WTC11 (cell line): ENCODE results near the gene SELENON. TPM values are rescaled to one million over a fixed set of nuclear protein-coding genes. Genes with fewer than 3 reads are reported as not detected.

Experiments
- ATAC-seq: fragments of 200-7000 bp; cut with Tn5 transposase; 2 replicates; pipeline ENCODE4 v1.10.0; 2021; ENCODE audit warnings: mild to moderate bottlenecking, moderate library complexity
- CTCF ChIA-PET: fragments of 300-600 bp; sonication (Branson Sonifier 250); formaldehyde crosslinking; loops from one replicate; lab custom pipeline; 2021; ENCODE audit warnings: antibody characterized with exemption; lab: Charles Lee
- POLR2A ChIA-PET: fragments of 350-600 bp; sonication (Branson Sonifier 250); formaldehyde crosslinking; loops from one replicate; lab custom pipeline; 2021; ENCODE audit warnings: antibody characterized with exemption; lab: Charles Lee
- DNase-seq: peaks from one replicate; pipeline ENCODE4 v3.0.0; 2021; ENCODE audit warnings: low spot score
- H3K27ac Mint-ChIP-seq: 2 replicates; pipeline ENCODE4 v1.8.0; 2021; ENCODE audit warnings: mixed read lengths
- H3K27me3 Mint-ChIP-seq: 2 replicates; pipeline ENCODE4 v1.8.0; 2021; ENCODE audit warnings: low read depth, mild to moderate bottlenecking, moderate library complexity, mixed read lengths
- H3K36me3 Mint-ChIP-seq: 2 replicates; pipeline ENCODE4 v1.8.0; 2021; ENCODE audit warnings: mixed read lengths
- H3K4me1 Mint-ChIP-seq: 2 replicates; pipeline ENCODE4 v1.8.0; 2022; ENCODE audit warnings: mixed read lengths
- H3K4me3 Mint-ChIP-seq: 2 replicates; pipeline ENCODE4 v1.8.0; 2021; ENCODE audit warnings: mild to moderate bottlenecking, moderate library complexity, mixed read lengths
- H3K9me3 Mint-ChIP-seq: 2 replicates; pipeline ENCODE4 v1.8.0; 2021; ENCODE audit warnings: mixed read lengths
- FOXP4 ChIP-seq: sonication (generic); formaldehyde crosslinking; IDR thresholded peaks from 2 replicates; pipeline ENCODE4 v1.8.0; 2022; ENCODE audit warnings: mild to moderate bottlenecking, missing genetic modification reagents
- HMGA2 ChIP-seq: fragments of 250-450 bp; sonication (Bioruptor Pico); IDR thresholded peaks from 2 replicates; pipeline ENCODE4 v1.4.0; 2021; ENCODE audit warnings: mild to moderate bottlenecking, moderate library complexity
- MLX ChIP-seq: sonication (generic); formaldehyde crosslinking; IDR thresholded peaks from 2 replicates; pipeline ENCODE4 v1.8.1; 2023; ENCODE audit warnings: mild to moderate bottlenecking, missing genetic modification reagents, moderate library complexity
- NFATC4 ChIP-seq: fragments of 250-450 bp; sonication (Bioruptor Pico); IDR thresholded peaks from 2 replicates; pipeline ENCODE4 v1.9.0; 2021; ENCODE audit warnings: mild to moderate bottlenecking
- NR1H2 ChIP-seq: sonication (generic); formaldehyde crosslinking; IDR thresholded peaks from 2 replicates; pipeline ENCODE4 v1.9.0; 2021; ENCODE audit warnings: mild to moderate bottlenecking, moderate library complexity, missing genetic modification reagents
- PRRX2 ChIP-seq: fragments of 250-450 bp; sonication (Bioruptor Pico); IDR thresholded peaks from 2 replicates; pipeline ENCODE4 v1.8.0; 2021; ENCODE audit warnings: mild to moderate bottlenecking
- SMAD3 ChIP-seq: sonication (generic); formaldehyde crosslinking; IDR thresholded peaks from 2 replicates; pipeline ENCODE4 v1.8.0; 2022; ENCODE audit warnings: missing genetic modification reagents, mild to moderate bottlenecking, borderline replicate concordance
- SMAD4 ChIP-seq: sonication (generic); formaldehyde crosslinking; IDR thresholded peaks from 2 replicates; pipeline ENCODE4 v1.8.0; 2022; ENCODE audit warnings: mild to moderate bottlenecking, missing genetic modification reagents
- SP1 ChIP-seq: sonication (generic); formaldehyde crosslinking; conservative IDR thresholded peaks from 2 replicates; pipeline ENCODE4 v1.8.1; 2022; ENCODE audit warnings: missing genetic modification reagents
- TCF7 ChIP-seq: sonication (generic); formaldehyde crosslinking; IDR thresholded peaks from 2 replicates; pipeline ENCODE4 v1.8.0; 2022; ENCODE audit warnings: mild to moderate bottlenecking, low read depth, missing genetic modification reagents, moderate library complexity
- USF1 ChIP-seq: sonication (generic); formaldehyde crosslinking; IDR thresholded peaks from 2 replicates; pipeline ENCODE4 v1.8.0; 2022; ENCODE audit warnings: mild to moderate bottlenecking, missing genetic modification reagents
- ZNF138 ChIP-seq: sonication (generic); formaldehyde crosslinking; conservative IDR thresholded peaks from 2 replicates; pipeline ENCODE4 v1.8.1; 2022; ENCODE audit warnings: mild to moderate bottlenecking, moderate library complexity, missing genetic modification reagents
- ZNF423 ChIP-seq: fragments of 250-450 bp; sonication (Bioruptor Pico); IDR thresholded peaks from 2 replicates; pipeline ENCODE4 v2.1.2; 2022; ENCODE audit warnings: mild to moderate bottlenecking, moderate library complexity
- ZNF512 ChIP-seq: sonication (generic); formaldehyde crosslinking; IDR thresholded peaks from 2 replicates; pipeline ENCODE4 v1.8.1; 2022; ENCODE audit warnings: missing genetic modification reagents, borderline replicate concordance
- total RNA-seq: library from RNA; stranded (reverse); gene quantifications from 3 replicates; pipeline ENCODE4 v1.2.3, GENCODE V29; 2021
- TF ChIP-seq, protein P1 (sequence below): fragments of 200-600 bp; IDR thresholded peaks from 2 replicates; pipeline ENCODE4 v1.8.0; 2022; ENCODE audit warnings: antibody characterized with exemption
- TF ChIP-seq, protein P2 (sequence below): sonication (generic); formaldehyde crosslinking; IDR thresholded peaks from 2 replicates; pipeline ENCODE4 v1.8.1; 2023; ENCODE audit warnings: mild to moderate bottlenecking, moderate library complexity, missing genetic modification reagents
- TF ChIP-seq, protein P3 (sequence below): fragments of 250-450 bp; sonication (Bioruptor Pico); IDR thresholded peaks from 2 replicates; pipeline ENCODE4 v1.9.0; 2021; ENCODE audit warnings: mild to moderate bottlenecking, borderline replicate concordance
- TF ChIP-seq, protein P4 (sequence below): fragments of 250-450 bp; sonication (Bioruptor Pico); IDR thresholded peaks from 2 replicates; pipeline ENCODE4 v2.1.2; 2022; ENCODE audit warnings: mild to moderate bottlenecking, moderate library complexity
- TF ChIP-seq, protein P5 (sequence below): sonication (generic); formaldehyde crosslinking; IDR thresholded peaks from 2 replicates; pipeline ENCODE4 v1.8.0; 2023; ENCODE audit warnings: missing genetic modification reagents

The SELENON gene
- total RNA-seq, 1 experiment from 2014 or later = 80.2 TPM

- DNase-seq (no peak), ATAC-seq (no peak)
- no peaks in the 10 kb centered on the region for H3K36me3 Mint-ChIP-seq
- H3K4me1 Mint-ChIP-seq = peaks cover 26% of the 10 kb centered on the region
- no peak overlapping the region for H3K27ac Mint-ChIP-seq
- H3K4me3 Mint-ChIP-seq = no peak overlapping the region
- ChIA-PET POLR2A (no interaction called here), CTCF (no interaction called here)
- no peaks in the 10 kb centered on the region for H3K9me3 Mint-ChIP-seq
- no peaks in the 10 kb centered on the region for H3K27me3 Mint-ChIP-seq
- TF ChIP-seq ZNF423 (CRISPR knock-in tag) = no peak
- no peak for TF ChIP-seq SMAD3 (CRISPR knock-in tag)
- no peak for TF ChIP-seq USF1 (CRISPR knock-in tag)
- TF ChIP-seq NR1H2 (CRISPR knock-in tag) = no peak
- TF ChIP-seq ZNF512 (CRISPR knock-in tag) = no peak
- TF ChIP-seq SP1 = no peak
- TF ChIP-seq PRRX2 = no peak
- no peak for TF ChIP-seq HMGA2
- no peak for TF ChIP-seq NFATC4 (CRISPR knock-in tag)
- no peak for TF ChIP-seq MLX
- no peak for TF ChIP-seq ZNF138 (CRISPR knock-in tag)
- TF ChIP-seq SMAD4 (CRISPR knock-in tag) = no peak
- no peak for TF ChIP-seq TCF7 (CRISPR knock-in tag)
- TF ChIP-seq, protein P1, sequence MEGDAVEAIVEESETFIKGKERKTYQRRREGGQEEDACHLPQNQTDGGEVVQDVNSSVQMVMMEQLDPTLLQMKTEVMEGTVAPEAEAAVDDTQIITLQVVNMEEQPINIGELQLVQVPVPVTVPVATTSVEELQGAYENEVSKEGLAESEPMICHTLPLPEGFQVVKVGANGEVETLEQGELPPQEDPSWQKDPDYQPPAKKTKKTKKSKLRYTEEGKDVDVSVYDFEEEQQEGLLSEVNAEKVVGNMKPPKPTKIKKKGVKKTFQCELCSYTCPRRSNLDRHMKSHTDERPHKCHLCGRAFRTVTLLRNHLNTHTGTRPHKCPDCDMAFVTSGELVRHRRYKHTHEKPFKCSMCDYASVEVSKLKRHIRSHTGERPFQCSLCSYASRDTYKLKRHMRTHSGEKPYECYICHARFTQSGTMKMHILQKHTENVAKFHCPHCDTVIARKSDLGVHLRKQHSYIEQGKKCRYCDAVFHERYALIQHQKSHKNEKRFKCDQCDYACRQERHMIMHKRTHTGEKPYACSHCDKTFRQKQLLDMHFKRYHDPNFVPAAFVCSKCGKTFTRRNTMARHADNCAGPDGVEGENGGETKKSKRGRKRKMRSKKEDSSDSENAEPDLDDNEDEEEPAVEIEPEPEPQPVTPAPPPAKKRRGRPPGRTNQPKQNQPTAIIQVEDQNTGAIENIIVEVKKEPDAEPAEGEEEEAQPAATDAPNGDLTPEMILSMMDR = no peak
- TF ChIP-seq, protein P2, sequence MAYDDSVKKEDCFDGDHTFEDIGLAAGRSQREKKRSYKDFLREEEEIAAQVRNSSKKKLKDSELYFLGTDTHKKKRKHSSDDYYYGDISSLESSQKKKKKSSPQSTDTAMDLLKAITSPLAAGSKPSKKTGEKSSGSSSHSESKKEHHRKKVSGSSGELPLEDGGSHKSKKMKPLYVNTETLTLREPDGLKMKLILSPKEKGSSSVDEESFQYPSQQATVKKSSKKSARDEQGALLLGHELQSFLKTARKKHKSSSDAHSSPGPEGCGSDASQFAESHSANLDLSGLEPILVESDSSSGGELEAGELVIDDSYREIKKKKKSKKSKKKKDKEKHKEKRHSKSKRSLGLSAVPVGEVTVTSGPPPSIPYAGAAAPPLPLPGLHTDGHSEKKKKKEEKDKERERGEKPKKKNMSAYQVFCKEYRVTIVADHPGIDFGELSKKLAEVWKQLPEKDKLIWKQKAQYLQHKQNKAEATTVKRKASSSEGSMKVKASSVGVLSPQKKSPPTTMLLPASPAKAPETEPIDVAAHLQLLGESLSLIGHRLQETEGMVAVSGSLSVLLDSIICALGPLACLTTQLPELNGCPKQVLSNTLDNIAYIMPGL = no peak
- TF ChIP-seq, protein P3, sequence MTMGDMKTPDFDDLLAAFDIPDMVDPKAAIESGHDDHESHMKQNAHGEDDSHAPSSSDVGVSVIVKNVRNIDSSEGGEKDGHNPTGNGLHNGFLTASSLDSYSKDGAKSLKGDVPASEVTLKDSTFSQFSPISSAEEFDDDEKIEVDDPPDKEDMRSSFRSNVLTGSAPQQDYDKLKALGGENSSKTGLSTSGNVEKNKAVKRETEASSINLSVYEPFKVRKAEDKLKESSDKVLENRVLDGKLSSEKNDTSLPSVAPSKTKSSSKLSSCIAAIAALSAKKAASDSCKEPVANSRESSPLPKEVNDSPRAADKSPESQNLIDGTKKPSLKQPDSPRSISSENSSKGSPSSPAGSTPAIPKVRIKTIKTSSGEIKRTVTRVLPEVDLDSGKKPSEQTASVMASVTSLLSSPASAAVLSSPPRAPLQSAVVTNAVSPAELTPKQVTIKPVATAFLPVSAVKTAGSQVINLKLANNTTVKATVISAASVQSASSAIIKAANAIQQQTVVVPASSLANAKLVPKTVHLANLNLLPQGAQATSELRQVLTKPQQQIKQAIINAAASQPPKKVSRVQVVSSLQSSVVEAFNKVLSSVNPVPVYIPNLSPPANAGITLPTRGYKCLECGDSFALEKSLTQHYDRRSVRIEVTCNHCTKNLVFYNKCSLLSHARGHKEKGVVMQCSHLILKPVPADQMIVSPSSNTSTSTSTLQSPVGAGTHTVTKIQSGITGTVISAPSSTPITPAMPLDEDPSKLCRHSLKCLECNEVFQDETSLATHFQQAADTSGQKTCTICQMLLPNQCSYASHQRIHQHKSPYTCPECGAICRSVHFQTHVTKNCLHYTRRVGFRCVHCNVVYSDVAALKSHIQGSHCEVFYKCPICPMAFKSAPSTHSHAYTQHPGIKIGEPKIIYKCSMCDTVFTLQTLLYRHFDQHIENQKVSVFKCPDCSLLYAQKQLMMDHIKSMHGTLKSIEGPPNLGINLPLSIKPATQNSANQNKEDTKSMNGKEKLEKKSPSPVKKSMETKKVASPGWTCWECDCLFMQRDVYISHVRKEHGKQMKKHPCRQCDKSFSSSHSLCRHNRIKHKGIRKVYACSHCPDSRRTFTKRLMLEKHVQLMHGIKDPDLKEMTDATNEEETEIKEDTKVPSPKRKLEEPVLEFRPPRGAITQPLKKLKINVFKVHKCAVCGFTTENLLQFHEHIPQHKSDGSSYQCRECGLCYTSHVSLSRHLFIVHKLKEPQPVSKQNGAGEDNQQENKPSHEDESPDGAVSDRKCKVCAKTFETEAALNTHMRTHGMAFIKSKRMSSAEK (CRISPR knock-in tag) = no peak
Measured at GRCh38 chr1:25767437-25767770, 32.6 kb upstream of the SELENON start.

GRCh38 chr1:25768999-25769398 is 31.0 kb upstream of the SELENON start:
- no peak overlapping the region for H3K27ac Mint-ChIP-seq
- TF ChIP-seq, protein P4, sequence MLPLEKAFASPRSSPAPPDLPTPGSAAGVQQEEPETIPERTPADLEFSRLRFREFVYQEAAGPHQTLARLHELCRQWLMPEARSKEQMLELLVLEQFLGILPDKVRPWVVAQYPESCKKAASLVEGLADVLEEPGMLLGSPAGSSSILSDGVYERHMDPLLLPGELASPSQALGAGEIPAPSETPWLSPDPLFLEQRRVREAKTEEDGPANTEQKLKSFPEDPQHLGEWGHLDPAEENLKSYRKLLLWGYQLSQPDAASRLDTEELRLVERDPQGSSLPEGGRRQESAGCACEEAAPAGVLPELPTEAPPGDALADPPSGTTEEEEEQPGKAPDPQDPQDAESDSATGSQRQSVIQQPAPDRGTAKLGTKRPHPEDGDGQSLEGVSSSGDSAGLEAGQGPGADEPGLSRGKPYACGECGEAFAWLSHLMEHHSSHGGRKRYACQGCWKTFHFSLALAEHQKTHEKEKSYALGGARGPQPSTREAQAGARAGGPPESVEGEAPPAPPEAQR (CRISPR knock-in tag) = no peak
- TF ChIP-seq SMAD4 (CRISPR knock-in tag) = no peak
- TF ChIP-seq, protein P5, sequence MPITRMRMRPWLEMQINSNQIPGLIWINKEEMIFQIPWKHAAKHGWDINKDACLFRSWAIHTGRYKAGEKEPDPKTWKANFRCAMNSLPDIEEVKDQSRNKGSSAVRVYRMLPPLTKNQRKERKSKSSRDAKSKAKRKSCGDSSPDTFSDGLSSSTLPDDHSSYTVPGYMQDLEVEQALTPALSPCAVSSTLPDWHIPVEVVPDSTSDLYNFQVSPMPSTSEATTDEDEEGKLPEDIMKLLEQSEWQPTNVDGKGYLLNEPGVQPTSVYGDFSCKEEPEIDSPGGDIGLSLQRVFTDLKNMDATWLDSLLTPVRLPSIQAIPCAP (CRISPR knock-in tag) = no peak
- no peak for TF ChIP-seq FOXP4 (CRISPR knock-in tag)
- TF ChIP-seq, protein P2 = no peak

More at GRCh38 chr1:25768999-25769398, 31.0 kb upstream of the SELENON start:
- DNase-seq (no peak), ATAC-seq (no peak)
- H3K9me3 Mint-ChIP-seq = no peaks in the 10 kb centered on the region
- POLR2A ChIA-PET = no interaction called here
- CTCF ChIA-PET = no interaction called here
- no peaks in the 10 kb centered on the region; the same call in 1 of the 2 replicates for H3K27me3 Mint-ChIP-seq
- H3K36me3 Mint-ChIP-seq = no peaks in the 10 kb centered on the region
- H3K4me3 Mint-ChIP-seq = no peak overlapping the region
- H3K4me1 Mint-ChIP-seq = peaks cover 40% of the 10 kb centered on the region
